Mesodermal cell (in vitro differentiated cells): ENCODE results near the gene TSPO2.
A peak's percentile ranks its signal among the peaks of the same experiment; 100 is the strongest.

ENCODE experiments used
- H3K27ac ChIP-seq: 2 replicates; pipeline ENCODE4 v1.7.0; 2013; ENCODE audit warnings: mild to moderate bottlenecking, low read depth, low read length, moderate library complexity; ENCODE audit not compliant: severe bottlenecking
- H3K36me3 ChIP-seq: 2 replicates; pipeline ENCODE4 v1.7.1; 2013; ENCODE audit warnings: mild to moderate bottlenecking, low read length, moderate library complexity; ENCODE audit not compliant: control insufficient read depth, insufficient read depth
- H3K4me1 ChIP-seq: one replicate; pipeline ENCODE4 v1.7.1; 2013; ENCODE audit warnings: mild to moderate bottlenecking, low read length; ENCODE audit not compliant: insufficient read depth, control insufficient read depth, poor library complexity, severe bottlenecking
- H3K4me3 ChIP-seq: 2 replicates; pipeline ENCODE4 v1.7.0; 2013; ENCODE audit warnings: low read length, control low read depth, mild to moderate bottlenecking; ENCODE audit not compliant: insufficient read depth, poor library complexity, severe bottlenecking; ENCODE audit errors: extremely low read depth
- H3K9me3 ChIP-seq: 2 replicates; pipeline ENCODE4 v1.7.1; 2013; ENCODE audit warnings: mild to moderate bottlenecking, low read length, moderate library complexity; ENCODE audit not compliant: control insufficient read depth
- WGBS, 2 experiments: methylation state at CpG; one replicate each; pipeline ENCODE4 v1.1.5; 2013; ENCODE audit warnings: missing lambda C conversion rate in 2 of 2; ENCODE audit not compliant: insufficient coverage in 2 of 2; 5-methylcytosine and 5-hydroxymethylcytosine counted together

Gene TSPO2

DNA sequence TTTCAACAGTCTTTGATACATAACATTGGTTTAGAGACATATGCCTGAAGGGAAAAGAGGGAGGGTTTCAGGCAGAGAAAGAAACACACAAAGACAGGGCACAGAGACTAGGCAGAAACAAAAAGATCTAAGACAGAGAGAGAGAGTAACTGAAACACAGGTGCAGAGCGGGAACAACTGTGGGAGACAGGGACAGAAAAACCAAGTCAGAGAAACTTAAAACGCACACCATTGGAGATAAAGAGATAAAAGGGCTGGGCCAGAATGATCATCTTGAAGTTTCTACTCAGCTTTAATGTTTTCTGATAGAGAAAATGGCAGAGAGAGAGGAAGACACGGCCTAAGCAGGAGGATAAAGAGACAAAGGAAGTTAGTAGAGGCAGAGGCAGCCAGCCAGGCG is 15.0 kb upstream of the TSPO2 start:
- H3K4me3 ChIP-seq: peak overlapping the region; percentile 41
- 41 to 50% methylated on average over 2 to 4 of the region's 4 CpGs for WGBS, 2 experiments
- no peaks in the 10 kb centered on the region for H3K36me3 ChIP-seq
- no peak overlapping the region for H3K27ac ChIP-seq
- H3K4me1 ChIP-seq: peaks cover 12% of the 10 kb centered on the region
- no peaks in the 10 kb centered on the region for H3K9me3 ChIP-seq

DNA sequence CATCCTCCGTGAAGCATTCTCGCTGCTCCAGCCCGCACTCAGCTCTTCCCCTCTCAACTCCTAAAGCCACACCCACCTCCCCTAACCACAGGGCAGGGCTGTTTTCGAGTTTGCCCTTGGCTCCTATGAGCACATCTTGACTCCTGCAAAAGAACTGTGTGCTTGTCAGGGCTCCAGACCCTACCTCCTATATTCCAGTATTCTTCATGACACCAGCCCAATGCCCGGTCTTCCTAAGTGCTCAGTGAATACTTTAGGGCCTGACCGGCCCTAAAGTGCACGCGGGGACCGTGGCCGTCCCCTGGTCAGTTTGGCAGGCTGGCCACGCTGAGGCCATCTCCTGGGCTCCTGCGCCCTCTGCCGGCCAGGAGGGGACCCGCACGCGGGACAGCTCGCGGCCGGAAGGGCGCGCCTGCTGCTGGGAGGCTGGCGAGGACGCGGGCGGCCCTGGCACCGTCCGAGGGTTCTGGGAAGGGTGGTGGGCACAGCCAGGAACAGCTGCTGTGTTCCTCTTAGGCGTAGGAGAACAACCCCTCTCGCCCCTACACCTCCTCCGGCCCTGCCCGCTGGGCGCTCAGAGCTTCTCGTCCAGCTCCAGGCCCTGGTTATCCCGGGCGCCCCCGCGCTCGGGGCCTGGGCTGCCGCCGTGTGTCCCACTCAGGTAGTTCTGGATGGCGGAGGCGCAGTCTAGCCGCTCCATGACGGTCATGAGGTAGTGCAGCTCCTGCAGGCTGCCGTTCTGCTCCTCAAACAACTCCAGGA is 14.3 kb upstream of the TSPO2 start:
- Histone ChIP-seq H3K4me3 (peak overlapping the region; percentile 41), H3K9me3 (no peaks in the 10 kb centered on the region), H3K4me1 (peaks cover 12% of the 10 kb centered on the region), H3K36me3 (no peaks in the 10 kb centered on the region), H3K27ac (peak overlapping the region; percentile 53)
- 6 to 7% methylated on average over 30 to 39 of the region's 45 CpGs for WGBS, 2 experiments

DNA sequence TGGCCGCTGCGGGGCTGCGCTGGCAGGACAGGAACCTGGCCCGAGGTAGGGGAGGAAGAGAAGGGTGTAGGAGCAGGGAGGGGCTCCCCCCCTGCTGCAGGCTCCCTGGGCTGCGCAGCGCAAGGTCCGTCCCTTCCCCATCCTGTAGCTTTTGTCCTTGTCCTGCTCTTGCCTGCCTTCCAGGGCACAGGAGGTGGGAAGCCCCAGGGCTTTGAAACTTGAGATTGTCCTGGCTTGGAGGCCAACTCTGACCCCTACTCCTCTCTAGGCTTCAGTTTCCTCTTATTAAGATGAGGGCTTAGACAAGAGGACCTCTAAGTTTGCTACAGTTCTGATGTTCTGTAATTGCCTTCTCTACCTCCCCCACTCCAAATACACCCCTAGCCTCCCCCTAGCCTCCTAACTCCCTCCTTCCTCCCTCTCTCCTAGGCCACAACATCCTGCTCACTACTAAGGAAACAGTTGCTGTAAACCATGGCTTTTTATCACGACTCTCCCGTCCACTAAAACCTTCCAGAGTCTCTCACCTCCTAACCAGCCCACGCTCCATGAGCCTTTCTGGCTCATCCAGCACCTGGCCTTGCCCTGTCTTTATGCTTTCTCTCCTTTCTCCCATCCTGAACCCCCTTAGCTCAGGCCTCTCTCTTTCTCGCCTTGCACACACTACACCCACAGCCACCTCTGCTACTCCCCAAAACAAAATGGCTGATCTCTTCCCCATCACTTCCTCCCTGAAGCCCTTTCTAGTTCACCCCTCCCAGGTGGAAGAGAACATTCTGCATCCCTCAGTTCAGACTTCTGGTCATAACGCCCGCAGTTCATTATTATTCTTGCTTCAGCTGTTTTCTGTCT is 13.5 kb upstream of the TSPO2 start:
- 49 to 50% methylated on average over 9 to 10 of the region's 13 CpGs for WGBS, 2 experiments
- Histone ChIP-seq H3K4me1 (peaks cover 12% of the 10 kb centered on the region), H3K36me3 (no peaks in the 10 kb centered on the region), H3K9me3 (no peaks in the 10 kb centered on the region), H3K4me3 (peak overlapping the region; percentile 41), H3K27ac (peak overlapping the region; percentile 53)

DNA sequence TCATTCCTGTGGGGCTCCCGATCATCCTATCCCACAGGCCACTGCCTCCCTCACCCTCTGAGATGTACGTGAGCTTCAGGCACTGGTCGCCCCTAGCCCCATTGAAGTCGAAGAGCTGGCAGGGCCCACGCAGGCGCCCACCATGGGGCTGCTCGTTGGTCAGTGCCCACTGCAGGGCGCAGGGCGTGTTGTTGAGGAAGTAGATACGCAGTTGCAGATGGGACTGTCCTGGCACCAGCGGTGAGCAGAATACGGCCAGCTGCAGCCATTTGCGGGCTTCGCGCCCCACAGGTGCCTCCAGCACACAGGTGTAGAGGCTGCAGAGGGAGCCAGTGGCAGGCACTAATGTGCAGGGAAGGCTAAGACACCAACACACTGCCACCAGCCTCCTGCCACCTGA is 9.4 kb upstream of the TSPO2 start:
- no peaks in the 10 kb centered on the region for H3K36me3 ChIP-seq
- 95 to 98% methylated on average over 12 of the region's 15 CpGs for WGBS, 2 experiments
- H3K27ac ChIP-seq: no peak overlapping the region
- H3K4me3 ChIP-seq: no peak overlapping the region
- no peaks in the 10 kb centered on the region for H3K9me3 ChIP-seq
- peaks cover 9% of the 10 kb centered on the region for H3K4me1 ChIP-seq

DNA sequence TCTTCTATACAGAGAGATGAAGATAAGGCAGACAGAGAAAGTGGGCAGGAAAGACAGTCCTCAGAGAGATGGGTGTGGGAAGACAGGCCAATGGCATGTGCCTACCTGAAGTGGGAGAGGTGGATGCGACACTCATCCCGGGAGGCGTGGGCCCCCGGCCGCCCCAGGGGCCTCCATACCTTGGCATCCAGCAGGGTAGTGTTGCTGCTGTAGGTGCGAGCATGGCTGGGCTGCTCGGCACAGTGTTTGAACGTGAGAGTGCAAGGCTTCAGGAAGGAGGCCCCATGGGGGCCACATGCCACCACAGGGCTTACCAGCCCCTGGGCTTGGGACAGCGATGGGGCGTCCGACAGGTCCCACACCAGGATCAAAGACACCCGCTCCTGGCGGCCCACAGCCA is 8.5 kb upstream of the TSPO2 start:
- no peak overlapping the region for H3K4me3 ChIP-seq
- no peaks in the 10 kb centered on the region for H3K36me3 ChIP-seq
- peaks cover 2% of the 10 kb centered on the region for H3K4me1 ChIP-seq
- 90 to 96% methylated on average over 13 of the region's 13 CpGs for WGBS, 2 experiments
- H3K9me3 ChIP-seq: no peaks in the 10 kb centered on the region
- H3K27ac ChIP-seq: no peak overlapping the region

DNA sequence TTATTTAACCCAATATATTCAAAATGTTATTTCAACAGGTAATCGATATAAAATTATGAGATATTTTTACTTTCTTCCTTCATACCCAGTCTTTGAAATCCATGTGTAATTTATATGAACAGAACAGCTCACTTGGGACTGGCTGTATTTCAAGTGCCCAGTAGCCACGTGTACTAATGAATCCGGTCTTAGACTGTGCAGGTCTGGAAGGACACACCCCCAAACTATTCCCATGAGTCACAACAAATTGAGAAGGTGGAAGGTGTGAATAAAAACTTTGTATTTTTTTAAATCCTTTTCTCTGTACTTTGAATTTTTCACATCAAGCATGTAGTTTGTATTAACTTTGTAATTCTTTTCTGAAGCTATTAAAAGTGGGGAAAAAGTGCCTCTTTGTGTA is 6.1 kb upstream of the TSPO2 start:
- WGBS, 2 experiments: 100% methylated on average over 1 of the region's 3 CpGs; no CpG with 5 or more reads in 1 of the 2 experiments
- Histone ChIP-seq H3K4me1 (peaks cover 22% of the 10 kb centered on the region), H3K9me3 (no peaks in the 10 kb centered on the region), H3K36me3 (no peaks in the 10 kb centered on the region), H3K27ac (no peak overlapping the region), H3K4me3 (no peak overlapping the region)

DNA sequence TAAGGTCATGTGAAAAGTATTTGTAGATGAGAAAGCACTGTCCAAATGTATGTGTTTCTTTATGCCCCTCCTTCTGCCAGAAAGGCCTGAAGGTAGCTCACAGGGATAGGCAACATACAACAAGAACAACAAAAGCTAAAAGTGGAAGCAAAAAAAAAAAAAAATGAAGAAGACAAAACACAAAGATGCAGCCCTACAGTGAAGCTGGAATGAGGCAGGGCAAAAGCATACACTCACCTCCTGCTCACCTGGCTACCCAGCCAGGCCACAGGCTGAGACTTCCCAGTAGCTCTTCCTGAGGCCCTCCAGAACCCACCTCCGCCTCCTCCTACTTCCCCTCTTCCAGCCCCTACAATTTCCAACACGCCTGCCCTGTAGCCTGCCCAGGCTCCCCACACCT is 5.7 kb upstream of the TSPO2 start:
- Histone ChIP-seq H3K4me1 (peaks cover 25% of the 10 kb centered on the region), H3K36me3 (no peaks in the 10 kb centered on the region), H3K4me3 (no peak overlapping the region), H3K27ac (no peak overlapping the region), H3K9me3 (no peaks in the 10 kb centered on the region)
- 100% methylated on average over 2 of the region's 2 CpGs for WGBS, 2 experiments

DNA sequence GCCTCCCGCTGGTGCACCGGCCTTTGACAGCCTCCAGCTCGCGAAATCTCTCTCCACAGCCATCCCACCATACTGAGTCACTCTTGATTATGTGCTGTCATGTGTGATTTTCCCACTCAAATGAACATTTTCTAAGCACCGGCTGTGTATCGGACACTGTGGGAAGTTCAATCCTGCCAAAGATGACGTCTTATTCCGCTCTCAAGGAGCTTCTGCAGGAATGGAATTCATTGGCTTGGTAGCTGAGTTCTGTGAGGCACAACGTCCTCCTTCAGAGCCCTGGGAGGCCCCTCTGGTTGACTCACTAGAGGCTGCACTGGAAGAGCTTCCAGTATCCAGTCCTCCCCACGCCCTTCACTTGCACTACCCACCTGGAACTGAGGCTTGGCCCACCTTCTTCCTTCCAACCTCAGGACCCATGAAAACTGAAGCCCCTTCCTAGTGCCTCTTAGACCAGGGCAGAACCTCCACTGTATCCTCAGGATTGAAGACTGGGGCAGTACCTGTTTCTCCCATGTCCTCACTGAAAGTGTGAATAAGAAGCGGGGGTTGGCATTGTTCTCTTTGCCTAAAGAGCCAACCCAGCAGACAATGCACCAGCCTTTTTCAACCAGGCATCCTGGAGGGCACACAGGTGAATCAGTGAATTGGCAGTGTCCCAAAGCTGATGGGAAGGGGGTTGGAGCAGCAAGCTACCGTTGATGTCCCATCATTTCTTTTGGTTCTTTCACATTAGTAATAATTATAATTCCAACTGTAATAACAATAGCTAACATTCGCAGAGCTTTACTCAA is 5.0 kb upstream of the TSPO2 start:
- no peak overlapping the region for H3K4me3 ChIP-seq
- H3K9me3 ChIP-seq: no peaks in the 10 kb centered on the region
- WGBS, 2 experiments: 91 to 92% methylated on average over 10 to 13 of the region's 13 CpGs
- no peak overlapping the region for H3K27ac ChIP-seq
- H3K4me1 ChIP-seq: peaks cover 25% of the 10 kb centered on the region
- H3K36me3 ChIP-seq: no peaks in the 10 kb centered on the region

DNA sequence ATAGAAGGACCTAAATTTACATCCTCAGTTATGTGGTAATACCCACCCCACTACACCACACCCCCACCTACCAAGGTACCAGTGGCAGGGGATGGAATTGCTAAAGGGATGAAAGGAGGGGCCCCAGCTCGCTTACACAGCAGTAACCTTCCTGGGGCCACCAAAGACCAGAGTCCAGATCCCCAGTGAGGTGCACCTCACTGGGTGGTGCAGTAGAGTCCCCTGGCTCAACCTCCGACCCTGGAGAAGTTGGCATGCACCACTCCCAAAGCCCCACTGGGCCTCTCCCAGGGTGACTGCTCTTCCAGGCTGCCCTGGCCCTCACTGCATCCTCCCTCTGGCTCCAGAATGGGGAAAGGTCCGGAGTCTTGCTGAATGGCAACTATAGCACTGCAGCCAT is 4.1 kb upstream of the TSPO2 start:
- Histone ChIP-seq H3K36me3 (no peaks in the 10 kb centered on the region), H3K4me3 (no peak overlapping the region), H3K9me3 (no peaks in the 10 kb centered on the region), H3K27ac (no peak overlapping the region), H3K4me1 (peaks cover 25% of the 10 kb centered on the region)
- 94 to 100% methylated on average over 2 to 3 of the region's 3 CpGs for WGBS, 2 experiments

DNA sequence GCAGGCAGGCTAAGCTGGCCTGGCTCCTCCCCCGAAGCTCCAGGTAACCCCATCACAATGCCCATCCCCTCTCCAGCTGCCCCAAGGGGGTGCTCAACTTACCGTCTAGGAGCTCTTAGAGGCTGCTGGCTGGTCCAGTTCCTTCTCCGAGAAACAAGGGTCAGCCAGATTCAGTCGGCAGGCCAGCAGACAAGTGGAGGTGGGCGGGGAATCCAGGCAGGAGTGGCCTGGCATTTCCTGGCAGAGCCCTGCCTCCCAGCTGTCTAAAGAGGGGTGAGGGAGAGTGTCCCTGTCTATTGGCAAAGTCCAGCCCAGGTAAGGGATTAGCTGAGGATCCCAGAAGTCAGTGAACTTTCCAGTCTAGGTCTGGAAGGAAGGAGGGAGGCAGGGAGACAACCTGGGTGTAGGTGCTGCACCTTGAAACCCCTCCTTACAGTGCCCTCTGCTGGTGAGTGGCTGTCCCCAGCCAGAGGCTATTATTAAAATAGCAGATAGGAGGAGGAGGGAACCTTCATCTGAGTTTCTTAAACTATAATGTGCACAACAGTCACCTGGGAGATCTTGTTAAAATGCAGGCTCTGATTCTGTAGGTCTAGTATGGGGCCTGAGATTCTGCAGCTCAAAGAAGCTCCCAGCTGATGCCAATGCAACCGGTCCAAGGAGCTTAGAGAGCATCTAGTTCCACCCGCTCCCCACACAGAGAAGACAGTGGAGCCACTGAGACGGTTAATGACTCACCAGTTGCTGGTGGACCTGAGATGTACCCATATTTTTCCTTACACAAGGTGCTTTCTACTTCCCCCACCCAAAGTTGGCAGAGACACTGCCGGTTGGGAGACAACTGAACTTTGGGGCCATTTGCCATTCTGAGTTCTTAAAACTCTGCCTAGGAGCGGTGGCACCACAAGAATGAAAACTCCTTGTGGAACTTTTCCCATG is 2.9 kb upstream of the TSPO2 start, which contains the start of gene UNC5CL:
TSS of gene UNC5CL (minus strand) at position 162 of the 939 bp plus-strand sequence. CDS start 4,147 bp downstream, outside the sequence.
- WGBS, 2 experiments: 78 to 81% methylated on average over 9 to 10 of the region's 10 CpGs
- H3K36me3 ChIP-seq: no peaks in the 10 kb centered on the region
- no peak within 1 kb of the TSS for H3K27ac ChIP-seq
- H3K4me3 ChIP-seq: no peak within 1 kb of the TSS
- H3K9me3 ChIP-seq: no peaks in the 10 kb centered on the region
- H3K4me1 ChIP-seq: peaks cover 25% of the 10 kb centered on the region
